Skeletal muscle satellite cell (primary cell): ENCODE results near the gene SLC30A2.
A peak's percentile ranks its signal among the peaks of the same experiment; 100 is the strongest.

Source experiments
- H3K27me3 ChIP-seq: 2 replicates; pipeline ENCODE4 v1.7.0; 2013; ENCODE audit warnings: low read length; ENCODE audit not compliant: control insufficient read depth, insufficient read depth
- H3K36me3 ChIP-seq: 2 replicates; pipeline ENCODE4 v1.7.0; 2013; ENCODE audit warnings: mild to moderate bottlenecking, control low read depth, low read length; ENCODE audit not compliant: insufficient read depth
- H3K4me1 ChIP-seq: 2 replicates; pipeline ENCODE4 v1.7.0; 2013; ENCODE audit warnings: low read length; ENCODE audit not compliant: control insufficient read depth, insufficient read depth
- H3K4me2 ChIP-seq: 2 replicates; pipeline ENCODE4 v1.7.0; 2013; ENCODE audit warnings: mild to moderate bottlenecking, low read length
- H3K4me3 ChIP-seq: 2 replicates; pipeline ENCODE4 v1.7.0; 2013; ENCODE audit warnings: low read length
- H3K9ac ChIP-seq: 2 replicates; pipeline ENCODE4 v1.7.0; 2013; ENCODE audit warnings: mild to moderate bottlenecking, low read depth, low read length, moderate library complexity
- H3K9me3 ChIP-seq: replicated peaks from 2 replicates; pipeline ENCODE4 v1.7.0; 2013; ENCODE audit warnings: mild to moderate bottlenecking, control low read depth, low read length

Gene SLC30A2

DNA sequence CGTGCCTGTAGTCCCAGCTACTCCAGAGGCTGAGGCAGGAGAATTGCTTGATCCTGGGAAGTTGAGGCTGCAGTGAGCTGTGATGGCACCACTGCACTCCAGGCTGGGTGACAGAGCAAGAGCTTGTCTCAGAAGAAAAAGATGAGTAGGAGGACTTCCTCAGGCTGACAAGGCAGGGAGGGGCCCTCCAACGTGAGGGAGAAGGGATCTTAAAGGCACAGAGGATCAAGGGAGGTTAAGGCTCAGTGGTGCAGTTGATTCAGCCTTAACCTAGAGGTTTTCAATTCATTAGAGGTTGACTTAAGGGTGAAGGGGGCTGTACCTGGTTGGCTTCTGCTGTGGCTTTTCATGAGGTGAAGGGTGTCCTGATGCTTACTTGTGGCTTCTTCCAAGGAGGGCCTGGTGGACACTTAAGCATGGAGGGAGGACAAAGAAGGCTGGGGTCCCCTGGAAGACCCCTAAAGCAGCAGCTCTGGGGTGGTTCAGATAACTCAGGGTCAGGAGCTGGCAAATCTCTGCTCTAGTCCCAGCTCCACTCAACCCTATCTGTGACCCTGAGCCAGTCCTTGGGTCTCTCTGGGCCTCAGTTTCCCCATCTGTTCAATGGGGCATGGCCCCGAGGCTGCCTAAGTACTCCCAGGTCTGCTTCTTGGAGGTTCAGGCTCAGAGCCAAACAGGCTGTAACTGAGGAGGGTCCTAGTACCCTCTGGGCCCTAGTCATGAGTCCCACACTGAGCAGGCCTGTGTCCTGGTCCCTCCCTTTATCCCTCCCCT is 18.0 kb downstream of the SLC30A2 start:
- peaks cover 9% of the 10 kb centered on the region for H3K4me1 ChIP-seq
- no peak overlapping the region for H3K4me2 ChIP-seq
- H3K4me3 ChIP-seq: no peak overlapping the region
- no peak overlapping the region for H3K9ac ChIP-seq
- peaks cover 12% of the 10 kb centered on the region for H3K27me3 ChIP-seq
- H3K36me3 ChIP-seq: no peaks in the 10 kb centered on the region
- no peaks in the 10 kb centered on the region for H3K9me3 ChIP-seq

DNA sequence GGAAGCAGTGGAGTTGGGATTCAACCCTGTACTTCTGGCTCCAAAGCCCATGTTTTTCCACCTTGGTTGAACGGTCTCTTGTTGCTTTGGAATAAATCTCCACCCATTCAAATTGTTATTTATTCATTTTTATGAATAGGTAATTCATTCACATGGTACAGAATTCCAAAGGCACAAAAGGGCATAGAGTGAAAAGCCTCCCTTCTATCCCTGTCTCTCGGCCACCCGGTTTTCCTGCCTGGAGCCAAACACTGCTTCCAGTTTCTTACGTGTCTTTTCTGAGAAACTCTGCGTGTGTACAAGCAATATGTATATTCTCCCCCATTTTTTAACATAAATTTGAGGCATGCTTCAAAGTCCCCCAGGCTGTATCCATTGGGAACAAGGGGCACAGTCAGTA is 20.4 kb downstream of the SLC30A2 start:
- H3K4me2 ChIP-seq: no peak overlapping the region
- H3K27me3 ChIP-seq: peaks cover 8% of the 10 kb centered on the region
- H3K4me3 ChIP-seq: no peak overlapping the region
- H3K9ac ChIP-seq: no peak overlapping the region
- H3K36me3 ChIP-seq: no peaks in the 10 kb centered on the region
- no peaks in the 10 kb centered on the region for H3K9me3 ChIP-seq
- H3K4me1 ChIP-seq: peaks cover 32% of the 10 kb centered on the region

DNA sequence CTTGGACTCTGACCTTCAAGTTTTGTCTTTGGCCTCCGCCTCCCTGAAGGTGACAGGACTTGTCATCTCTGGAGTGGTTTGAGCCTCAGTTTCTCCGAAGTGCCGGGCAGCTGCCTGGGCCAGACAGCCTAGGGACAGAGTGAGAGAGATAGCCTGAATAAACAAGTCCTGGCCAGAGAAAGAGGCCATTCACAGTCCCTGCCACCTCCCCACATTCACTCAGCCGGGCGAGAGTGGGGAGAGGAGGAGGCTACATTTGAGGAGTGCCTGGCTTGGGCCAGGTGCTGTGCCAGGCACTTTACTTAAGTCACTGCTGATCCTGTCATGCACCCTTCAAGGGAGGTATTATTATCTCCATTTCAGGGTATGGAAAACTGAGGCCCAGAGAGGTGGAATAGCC is 20.9 kb downstream of the SLC30A2 start:
- H3K4me2 ChIP-seq: no peak overlapping the region
- H3K9ac ChIP-seq: no peak overlapping the region
- no peaks in the 10 kb centered on the region for H3K36me3 ChIP-seq
- H3K9me3 ChIP-seq: no peaks in the 10 kb centered on the region
- peaks cover 8% of the 10 kb centered on the region for H3K27me3 ChIP-seq
- H3K4me1 ChIP-seq: peaks cover 37% of the 10 kb centered on the region
- no peak overlapping the region for H3K4me3 ChIP-seq

DNA sequence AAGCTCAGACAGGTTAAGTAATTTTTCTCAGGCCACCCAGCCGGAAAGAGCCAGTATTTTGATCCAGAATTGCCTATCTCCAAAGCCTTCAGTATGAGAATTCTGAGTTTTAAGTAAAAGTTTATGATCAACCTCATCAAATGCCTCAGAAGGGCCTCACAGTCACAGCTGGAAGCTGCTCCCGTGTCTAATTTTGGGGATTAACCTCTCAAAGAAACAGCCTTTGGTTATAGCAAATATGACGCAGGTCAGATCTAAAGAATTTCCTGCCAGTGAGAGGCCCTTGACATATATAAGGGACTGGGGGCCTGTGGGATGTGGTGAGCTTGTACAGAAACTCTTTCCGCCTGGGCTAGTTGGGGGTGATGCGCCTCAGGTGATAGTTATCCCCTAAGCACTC is 22.1 kb downstream of the SLC30A2 start:
- H3K36me3 ChIP-seq: no peaks in the 10 kb centered on the region
- no peak overlapping the region for H3K4me2 ChIP-seq
- peaks cover 8% of the 10 kb centered on the region for H3K27me3 ChIP-seq
- no peak overlapping the region for H3K9ac ChIP-seq
- H3K4me3 ChIP-seq: no peak overlapping the region
- no peaks in the 10 kb centered on the region for H3K9me3 ChIP-seq
- peaks cover 45% of the 10 kb centered on the region for H3K4me1 ChIP-seq

DNA sequence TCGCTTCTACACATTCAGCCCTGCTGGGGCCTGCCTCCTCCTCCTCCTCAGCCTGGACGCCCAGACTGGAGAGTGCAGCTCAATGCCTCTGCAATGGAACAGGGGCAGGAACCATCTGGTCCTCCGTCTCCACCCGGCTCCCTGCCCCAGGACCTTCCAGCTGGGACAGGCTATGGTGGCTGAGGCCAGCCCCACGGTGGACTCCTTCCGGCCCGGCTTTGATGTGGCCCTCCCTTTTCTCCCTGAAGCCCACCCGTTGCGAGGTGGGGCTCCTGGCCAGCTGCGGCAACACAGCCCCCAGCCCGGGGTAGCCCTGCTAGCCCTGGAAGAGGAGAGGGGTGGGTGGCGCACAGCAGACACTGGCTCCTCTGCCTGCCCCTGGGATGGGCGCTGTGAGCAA is 22.9 kb downstream of the SLC30A2 start:
- Histone ChIP-seq H3K27me3 (peaks cover 8% of the 10 kb centered on the region), H3K36me3 (no peaks in the 10 kb centered on the region), H3K4me2 (peak overlapping the region; percentile 82), H3K9me3 (no peaks in the 10 kb centered on the region), H3K9ac (no peak overlapping the region), H3K4me3 (no peak overlapping the region), H3K4me1 (peaks cover 44% of the 10 kb centered on the region)

DNA sequence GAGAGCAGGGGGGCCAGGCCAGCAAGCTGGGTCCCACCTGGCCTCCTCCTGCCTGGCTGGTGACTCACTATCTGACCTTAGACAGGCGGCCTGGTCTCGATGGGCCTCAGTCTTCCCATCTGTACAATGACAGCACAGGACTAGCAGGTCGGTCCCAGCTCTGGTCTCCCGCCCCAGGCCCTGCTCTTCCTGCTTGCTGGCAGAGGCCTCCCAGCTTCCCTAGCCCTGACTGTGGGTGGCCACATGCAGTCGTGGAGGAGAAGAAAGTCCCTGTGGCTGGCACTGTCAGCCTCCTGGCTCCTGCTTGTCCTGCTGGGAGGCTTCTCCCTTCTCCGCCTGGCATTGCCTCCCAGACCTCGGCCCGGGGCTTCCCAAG is 23.5 kb downstream of the SLC30A2 start:
- H3K4me2 ChIP-seq: peak overlapping the region; percentile 82
- peaks cover 40% of the 10 kb centered on the region for H3K4me1 ChIP-seq
- no peaks in the 10 kb centered on the region for H3K36me3 ChIP-seq
- H3K27me3 ChIP-seq: peaks cover 8% of the 10 kb centered on the region
- peak overlapping the region; percentile 43 for H3K9ac ChIP-seq
- no peaks in the 10 kb centered on the region for H3K9me3 ChIP-seq
- H3K4me3 ChIP-seq: no peak overlapping the region

DNA sequence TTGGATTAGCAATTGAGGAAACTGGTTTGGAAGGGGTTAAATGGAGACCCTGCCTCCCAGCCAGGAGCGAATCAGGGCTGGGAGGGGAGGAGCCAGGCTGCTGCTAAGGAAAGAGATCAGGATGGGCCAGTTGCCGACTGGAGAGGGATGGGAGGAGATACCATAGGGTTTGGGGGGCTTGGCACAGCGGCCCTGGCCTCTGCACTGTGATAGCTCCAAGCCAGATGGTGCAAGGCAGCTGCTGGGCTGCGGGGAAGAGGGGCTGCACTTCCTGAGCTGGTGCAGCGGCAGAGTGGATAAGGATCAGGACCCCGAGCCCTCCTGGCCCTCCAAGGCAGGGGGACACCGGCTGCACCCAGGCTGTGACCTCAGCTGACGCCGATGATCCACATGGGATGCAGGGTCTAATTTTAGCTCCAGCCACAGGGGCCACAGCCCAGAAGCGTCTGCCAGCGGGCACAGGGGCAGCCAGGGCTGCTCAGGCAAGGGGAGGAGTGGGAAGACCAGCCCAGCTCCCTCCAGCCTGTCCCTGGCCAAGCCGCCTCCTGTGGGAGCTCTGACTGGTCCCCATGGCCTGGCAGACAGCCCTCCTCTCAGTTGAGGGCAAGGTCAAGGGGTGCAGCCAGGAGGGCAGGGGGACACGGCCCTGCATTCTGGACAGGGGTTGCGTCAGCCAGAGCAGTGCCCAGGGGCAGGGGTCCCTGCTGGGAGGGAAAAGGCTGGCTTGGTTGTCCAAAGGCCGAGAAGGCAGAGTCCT is 24.1 kb downstream of the SLC30A2 start, which contains the start of gene EXTL1:
TSS of gene EXTL1 (plus strand) at position 129 of the 757 bp plus-strand sequence. CDS start 872 bp downstream, outside the sequence.
- Histone ChIP-seq H3K36me3 (no peaks in the 10 kb centered on the region), H3K9me3 (no peaks in the 10 kb centered on the region), H3K4me2 (peak within 1 kb of the TSS; percentile 82), H3K4me3 (peak within 1 kb of the TSS; percentile 67), H3K9ac (peak within 1 kb of the TSS; percentile 43), H3K27me3 (peaks cover 8% of the 10 kb centered on the region), H3K4me1 (peaks cover 40% of the 10 kb centered on the region)

DNA sequence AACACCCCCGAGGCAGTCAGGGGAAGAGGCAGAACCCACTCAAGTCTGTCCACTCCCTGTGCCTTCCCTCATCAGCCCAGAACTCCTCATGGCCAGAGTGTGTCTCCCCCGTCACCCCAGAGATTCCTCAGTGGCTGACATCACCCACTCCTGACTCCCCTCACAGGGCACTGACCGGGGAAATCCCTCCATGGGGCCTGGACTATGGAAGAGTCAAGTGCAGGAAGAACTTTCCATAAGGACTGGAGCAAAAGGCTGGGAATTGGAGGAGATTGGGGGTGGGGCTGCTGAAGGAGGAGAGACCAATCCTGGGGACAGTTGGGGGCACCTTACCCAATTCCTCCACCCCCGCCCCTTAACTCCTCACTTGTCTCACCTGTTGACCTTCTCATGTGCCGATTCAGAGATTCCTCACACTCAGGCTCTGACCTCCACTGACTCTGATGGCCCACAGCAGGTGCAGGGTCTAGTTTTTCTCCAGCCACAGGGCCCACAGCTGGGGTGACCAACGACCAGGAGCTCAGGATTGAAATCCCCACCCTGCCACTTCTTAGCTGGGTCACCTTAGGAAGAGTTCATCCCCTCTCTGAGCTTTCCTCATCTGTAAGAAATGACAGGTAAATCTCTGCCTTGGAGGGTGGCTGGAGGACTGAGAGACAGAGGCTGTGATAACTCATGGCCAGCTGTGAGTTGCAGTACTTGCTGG is 24.8 kb downstream of the SLC30A2 start:
- Histone ChIP-seq H3K4me1 (peaks cover 40% of the 10 kb centered on the region), H3K27me3 (peaks cover 5% of the 10 kb centered on the region), H3K4me2 (peak overlapping the region; percentile 82), H3K9me3 (no peaks in the 10 kb centered on the region), H3K36me3 (no peaks in the 10 kb centered on the region), H3K4me3 (peak overlapping the region; percentile 67), H3K9ac (no peak overlapping the region)

DNA sequence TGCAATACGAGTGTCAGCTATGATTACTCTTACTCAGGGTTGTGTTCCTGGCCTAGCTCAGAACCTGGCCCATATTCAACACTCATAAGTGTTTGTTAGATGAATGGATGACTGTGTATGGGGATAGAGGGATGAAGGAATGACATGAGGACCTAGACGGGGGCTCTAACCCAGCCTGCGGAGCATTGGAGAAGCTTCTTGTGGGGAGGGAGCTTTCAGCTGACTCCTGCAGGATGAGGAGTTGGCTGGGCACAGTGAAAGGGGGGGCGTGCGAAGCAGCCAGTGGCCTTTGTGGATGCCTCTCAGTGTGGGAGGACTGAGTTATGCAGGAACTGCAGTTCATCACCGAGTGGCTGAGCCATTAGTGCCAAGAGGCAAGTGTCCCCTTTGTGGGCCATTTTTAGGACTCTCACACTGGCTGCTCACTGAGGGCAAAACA is 25.6 kb downstream of the SLC30A2 start:
- Histone ChIP-seq H3K9ac (peak overlapping the region; percentile 34), H3K4me3 (no peak overlapping the region), H3K9me3 (no peaks in the 10 kb centered on the region), H3K27me3 (peaks cover 5% of the 10 kb centered on the region), H3K36me3 (no peaks in the 10 kb centered on the region), H3K4me1 (peaks cover 40% of the 10 kb centered on the region), H3K4me2 (peak overlapping the region; percentile 56)

DNA sequence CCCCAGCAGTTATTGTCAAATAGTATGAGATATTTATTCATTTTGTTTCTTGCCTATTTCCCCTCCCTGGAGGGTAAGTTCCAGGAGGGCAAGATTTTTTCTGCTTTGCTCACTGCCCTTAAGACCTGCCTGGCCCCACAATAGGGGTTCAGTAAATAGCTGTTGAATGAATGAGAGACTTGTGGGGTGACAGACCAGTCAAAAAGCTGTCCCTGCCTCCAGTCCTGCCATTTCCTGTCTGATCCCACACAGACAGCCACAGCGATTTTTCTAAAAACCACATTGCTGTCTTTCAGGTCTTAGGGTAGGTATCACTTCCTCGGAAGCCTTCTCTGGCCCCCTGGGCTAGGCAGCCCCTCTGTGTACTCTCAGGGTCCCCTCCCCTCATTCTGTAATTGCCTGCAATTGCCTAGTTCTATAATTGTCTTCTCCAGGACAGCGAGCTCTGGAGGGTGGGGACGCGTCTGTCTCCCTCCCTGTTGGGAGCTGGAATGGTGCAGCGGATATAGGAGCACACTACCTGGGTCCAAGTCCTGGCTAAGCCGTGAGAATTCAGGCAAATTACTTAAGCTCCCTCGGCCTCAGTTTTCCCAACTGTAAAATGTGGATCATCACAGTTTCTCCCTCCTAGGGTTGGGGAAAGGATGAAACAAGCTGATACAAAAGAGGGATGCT is 26.1 kb downstream of the SLC30A2 start:
- Histone ChIP-seq H3K4me3 (no peak overlapping the region), H3K36me3 (no peaks in the 10 kb centered on the region), H3K4me2 (peak overlapping the region; percentile 56), H3K27me3 (peaks cover under 1% of the 10 kb centered on the region), H3K9me3 (no peaks in the 10 kb centered on the region), H3K4me1 (peaks cover 40% of the 10 kb centered on the region), H3K9ac (peak overlapping the region; percentile 34)

DNA sequence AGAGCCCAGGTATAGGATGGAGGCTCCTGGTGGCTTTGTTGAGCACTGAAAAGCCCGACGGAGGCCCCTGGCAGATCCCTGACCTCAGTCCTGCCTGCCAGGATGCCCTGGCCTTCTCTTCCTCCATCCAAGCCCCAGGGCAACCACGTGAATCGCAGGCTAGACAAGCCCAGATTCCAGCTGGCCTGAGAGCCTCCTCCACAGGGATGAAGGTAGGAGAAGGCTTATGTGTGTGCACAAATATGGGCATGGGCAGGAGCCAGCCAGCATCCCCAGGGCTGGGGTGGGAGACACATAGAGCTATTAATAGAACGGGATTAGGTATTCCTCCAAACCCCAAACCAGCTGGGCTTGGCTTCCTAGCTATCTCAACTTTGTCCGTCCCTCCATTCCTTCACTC is 28.3 kb downstream of the SLC30A2 start:
- H3K27me3 ChIP-seq: no peaks in the 10 kb centered on the region
- no peak overlapping the region for H3K4me3 ChIP-seq
- H3K4me1 ChIP-seq: peaks cover 33% of the 10 kb centered on the region
- no peaks in the 10 kb centered on the region for H3K36me3 ChIP-seq
- H3K4me2 ChIP-seq: no peak overlapping the region
- H3K9me3 ChIP-seq: no peaks in the 10 kb centered on the region
- no peak overlapping the region for H3K9ac ChIP-seq
